ENCODE data around the gene NRXN3.

The NRXN3 gene

DNA sequence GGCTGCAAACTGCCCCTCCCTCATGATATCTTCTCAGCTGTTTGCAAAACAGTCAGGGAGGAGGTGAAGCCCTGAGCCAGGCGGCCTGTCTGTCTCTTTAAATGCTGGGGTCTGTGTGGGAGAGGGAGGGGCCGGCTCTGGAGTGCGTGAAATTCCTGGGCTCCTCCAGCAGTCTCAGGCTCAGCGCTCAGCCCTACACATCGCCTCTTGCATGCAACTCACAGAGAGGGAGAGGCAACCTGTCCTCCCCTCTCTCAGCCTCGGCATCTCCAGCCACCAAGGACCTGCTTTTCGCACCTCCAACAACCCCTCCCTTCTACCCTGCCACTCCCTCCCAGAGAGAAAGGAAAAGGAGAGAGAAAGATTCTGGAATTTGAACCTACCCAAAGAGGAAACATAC is at the start of gene NRXN3:
Gene NRXN3, plus strand, starts transcription at position 171 of the 400 bp plus-strand sequence. CDS start 72,721 bp downstream, outside the sequence.
- DNase-seq = no peak

- no peak for DNase-seq
Measured at GRCh38 chr14:78122436-78122835, 47.7 kb upstream of the NRXN3 start.

DNA sequence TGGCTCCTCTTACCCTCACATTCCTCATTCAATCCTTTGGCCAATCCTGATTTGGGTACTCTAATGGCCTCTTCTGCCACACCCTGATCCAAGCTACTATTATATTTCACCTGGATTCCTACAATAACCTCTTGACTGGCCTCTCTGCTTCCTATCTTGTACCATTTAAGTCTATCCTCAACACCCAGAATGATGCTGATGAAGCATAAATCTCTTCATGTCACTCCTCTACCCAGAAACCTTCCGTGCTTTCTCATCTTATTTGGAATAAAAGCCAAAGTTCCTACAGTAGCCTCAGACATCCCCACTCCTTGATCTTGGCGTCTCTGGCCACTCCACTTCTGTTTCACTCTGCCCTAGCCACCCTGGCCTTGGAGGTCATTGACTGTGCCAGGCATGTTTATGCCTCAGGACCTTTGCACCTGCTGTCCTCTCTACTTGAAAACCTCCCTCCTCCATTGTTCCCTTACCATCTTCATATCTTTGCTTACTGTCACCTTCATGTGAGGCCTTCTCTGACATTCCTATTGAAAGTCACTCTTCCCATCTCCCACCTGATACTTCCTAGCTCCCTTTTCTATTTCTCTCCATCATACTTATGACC is 46.4 kb upstream of the NRXN3 start:
- DNase-seq = no peak

DNA sequence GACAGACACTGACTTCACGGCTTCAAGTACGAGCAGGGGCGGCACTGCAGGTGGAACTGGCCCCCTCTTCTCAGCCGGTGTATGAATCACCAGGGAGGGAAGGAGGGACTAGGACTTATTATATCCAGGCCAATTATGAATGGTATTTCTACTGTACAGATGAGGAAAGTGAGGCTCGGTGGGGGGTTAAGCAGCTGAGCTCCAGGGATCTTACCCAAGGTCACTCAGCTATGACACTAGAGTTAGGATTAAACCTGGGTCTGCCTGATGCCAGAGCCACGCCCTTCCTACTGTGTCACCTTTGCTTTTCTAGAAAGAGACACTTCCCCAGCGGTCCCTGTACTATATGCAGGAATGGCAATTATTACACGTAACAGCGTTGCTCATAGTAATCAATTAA is 42.2 kb upstream of the NRXN3 start:
- DNase-seq = no peak

DNA sequence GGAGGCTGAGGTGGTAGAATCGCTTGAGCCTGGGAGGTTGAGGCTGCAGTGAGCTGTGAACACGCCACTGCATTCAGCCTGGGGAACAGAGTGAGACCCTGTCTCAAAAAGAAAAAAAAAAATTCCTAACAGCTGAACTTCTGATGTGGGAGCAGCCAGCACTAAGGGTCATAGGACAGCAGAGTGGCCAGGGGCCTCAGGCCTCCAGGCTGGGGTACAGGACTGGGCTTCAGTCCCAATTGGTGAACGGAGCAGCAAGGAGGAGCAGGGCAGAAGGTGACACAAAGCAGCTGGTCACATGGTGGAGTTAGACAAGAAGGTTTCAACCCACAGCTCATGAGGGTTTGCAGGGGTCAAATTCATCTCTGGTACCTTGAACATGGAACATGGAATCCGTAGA is 40.8 kb upstream of the NRXN3 start:
- no peak for DNase-seq

- DNase-seq = no peak
Measured at GRCh38 chr14:78130356-78130755, 39.8 kb upstream of the NRXN3 start.

GRCh38 chr14:78131201-78131600 is 39.0 kb upstream of the NRXN3 start:
- no peak for DNase-seq

DNA sequence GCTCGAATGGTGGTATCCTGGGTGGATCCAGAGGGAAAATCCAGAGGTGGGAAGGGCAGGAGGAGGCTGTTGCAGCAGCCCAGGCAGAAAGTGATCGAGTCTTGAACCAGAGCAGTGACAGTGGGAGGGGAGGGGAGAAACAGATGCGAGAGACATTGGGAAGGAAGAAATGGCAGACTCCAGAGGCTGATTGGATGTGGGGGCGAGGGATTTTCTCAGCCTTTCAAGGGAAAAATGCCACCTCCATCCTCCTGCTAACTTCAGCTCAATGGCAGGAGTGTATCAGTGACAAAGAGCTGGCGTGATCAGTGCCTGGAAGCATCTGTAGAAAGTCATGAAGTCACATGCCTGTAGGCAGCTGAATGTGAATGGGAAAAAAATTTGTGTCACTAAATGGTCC is 38.6 kb upstream of the NRXN3 start:
- DNase-seq = no peak

GRCh38 chr14:78135450-78135891 is 34.7 kb upstream of the NRXN3 start:
- DNase-seq = no peak

DNA sequence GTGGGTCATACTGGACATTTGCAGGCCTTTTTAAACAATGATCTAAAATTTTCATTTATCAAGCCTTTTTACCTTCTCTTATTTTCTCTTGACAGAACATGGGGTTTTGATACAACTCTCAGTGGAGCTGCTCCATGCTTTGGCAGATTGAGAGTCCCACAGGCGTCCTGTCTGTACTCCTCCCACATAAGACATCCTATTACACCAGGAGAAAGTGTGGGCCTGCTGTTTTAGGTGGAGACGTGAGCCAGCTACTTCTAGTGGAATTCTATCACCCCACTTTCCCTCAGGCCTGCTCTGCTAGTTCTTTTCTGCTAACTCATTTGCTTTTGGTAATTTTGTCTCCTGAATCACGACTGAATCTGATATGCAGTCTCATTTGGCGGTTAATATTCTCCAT is 33.5 kb upstream of the NRXN3 start:
- DNase-seq = no peak

DNA sequence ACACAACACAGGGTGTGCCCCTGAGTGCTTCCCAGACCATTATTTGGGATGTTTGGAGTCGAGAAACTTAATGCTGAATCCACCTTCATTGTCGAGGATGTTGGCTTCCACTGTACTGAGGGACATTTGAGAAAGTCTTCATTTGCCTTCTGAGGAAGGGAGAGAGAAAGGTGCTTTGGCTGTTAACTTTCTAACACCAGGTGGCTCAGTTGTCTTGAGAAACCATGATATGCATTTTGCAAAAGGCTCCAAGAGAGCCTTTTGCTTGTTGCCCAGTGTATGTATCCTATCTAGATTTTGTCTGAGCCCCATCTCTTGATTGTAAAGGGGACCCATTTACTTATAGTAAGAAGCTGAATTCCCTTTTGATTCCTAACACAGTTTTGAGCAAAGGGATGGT is 28.6 kb upstream of the NRXN3 start:
- DNase-seq = no peak

- no peak for DNase-seq
Measured at GRCh38 chr14:78142998-78143397, 27.2 kb upstream of the NRXN3 start.

DNA sequence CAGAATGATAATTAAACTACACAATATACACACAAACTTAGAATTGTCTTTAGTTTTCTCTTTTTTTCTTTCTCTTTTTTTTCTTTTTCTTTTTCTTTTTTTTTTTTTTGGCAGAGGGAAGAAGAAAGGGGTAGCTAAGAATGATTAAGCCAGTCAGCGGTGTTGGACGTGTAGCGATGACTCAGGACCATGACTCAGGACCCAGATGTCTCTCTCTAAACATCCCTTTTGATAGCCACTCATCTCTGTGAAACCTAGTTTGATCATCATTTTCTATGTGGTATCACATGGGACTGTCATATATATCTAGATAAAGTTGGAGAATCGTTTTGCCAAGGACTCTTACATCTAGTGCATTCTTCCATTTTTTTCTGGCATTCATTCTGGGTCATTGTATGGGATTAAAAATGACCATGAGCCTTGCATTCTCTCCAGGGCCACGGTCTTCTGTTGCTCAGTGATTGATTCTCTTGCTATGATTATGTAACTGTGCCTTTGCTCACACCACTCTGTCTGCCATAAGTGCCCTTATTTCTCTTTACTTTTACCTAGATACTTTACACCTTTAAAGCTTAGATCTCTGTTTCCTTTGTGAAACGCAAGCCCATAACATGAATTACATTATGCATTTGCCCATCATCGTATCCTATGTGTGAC is 26.6 kb upstream of the NRXN3 start:
- no peak for DNase-seq

GRCh38 chr14:78152201-78153063 is 17.7 kb upstream of the NRXN3 start:
- no peak for DNase-seq

DNA sequence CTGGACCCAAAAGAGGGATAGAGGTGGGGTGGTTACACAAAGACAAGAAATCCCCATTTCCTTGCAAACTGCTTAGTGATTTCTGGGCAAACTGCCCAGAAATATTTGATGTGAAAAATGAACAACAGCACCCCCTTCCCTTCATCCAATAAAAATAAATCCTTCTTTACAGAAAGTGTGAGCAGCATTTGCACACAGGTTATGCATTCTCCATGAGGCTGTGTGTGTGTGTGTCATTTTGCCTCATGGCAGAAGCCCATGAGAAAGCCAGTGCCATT is 17.2 kb upstream of the NRXN3 start:
- DNase-seq = no peak

DNA sequence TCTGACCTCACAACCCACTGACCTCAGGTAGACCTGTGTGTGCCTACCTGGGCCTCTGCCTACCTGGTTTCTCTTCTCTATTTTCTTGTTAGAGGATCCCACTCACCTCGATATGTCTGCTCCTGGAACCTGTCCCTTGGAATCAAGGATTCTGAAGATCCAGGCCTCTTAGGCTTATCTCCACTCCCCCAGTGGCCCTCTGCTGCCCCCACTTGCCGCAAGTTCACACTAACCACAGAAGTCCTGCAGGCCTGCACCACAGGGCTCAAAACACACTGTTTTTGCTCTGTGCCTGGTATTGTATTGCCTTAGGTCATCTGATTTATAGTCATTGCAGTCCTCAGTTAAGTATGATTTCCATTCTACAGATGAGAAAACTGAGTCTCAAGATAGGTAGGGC is 15.3 kb upstream of the NRXN3 start:
- DNase-seq = no peak

GRCh38 chr14:78156196-78156595 is 14.0 kb upstream of the NRXN3 start:
- DNase-seq = no peak

DNA sequence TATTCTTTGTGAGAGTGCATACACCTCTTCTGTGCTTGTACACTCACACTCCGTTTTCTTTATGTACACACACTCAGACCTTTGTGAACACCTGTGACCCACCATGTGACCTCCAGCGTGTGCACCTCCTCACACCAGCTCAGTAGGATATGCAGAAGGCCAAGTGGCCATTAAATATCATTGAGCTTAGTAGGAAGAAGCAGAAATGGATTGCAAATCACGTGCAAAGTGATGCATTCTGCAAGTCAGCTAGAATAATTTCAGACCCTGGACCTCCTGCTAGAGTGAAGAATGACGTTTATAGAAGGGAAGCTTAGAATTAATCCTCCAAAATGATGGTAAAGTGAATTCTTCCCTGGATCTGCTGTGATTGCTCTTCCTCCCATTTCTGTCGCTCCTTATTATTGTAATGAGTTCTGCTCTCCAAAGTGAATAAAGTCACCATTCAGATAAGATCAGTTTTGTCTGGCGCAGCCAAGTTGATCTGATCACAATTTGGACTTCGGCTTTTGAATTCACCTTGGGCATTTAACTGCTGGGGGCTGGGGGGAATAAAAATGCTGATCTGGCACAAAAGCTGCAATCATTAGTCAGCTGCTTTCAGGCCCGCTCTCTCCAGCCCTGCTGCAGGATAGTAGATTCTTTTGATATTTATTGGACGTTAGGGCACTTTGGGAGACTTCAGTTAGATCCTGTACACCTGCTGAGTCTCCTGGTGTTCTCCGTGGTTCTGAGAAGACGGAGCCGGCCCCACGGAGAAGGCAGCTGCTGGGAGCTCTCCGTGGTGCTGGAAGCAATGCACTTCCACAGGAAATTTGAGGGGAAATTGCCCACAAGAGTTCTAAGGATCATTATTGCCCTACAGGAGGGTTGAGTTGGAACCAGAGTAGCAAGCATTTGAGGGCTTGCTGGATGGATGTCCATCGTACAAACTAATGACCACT is 12.4 kb upstream of the NRXN3 start:
- DNase-seq = no peak

GRCh38 chr14:78162202-78162601 is 8.0 kb upstream of the NRXN3 start:
- DNase-seq = no peak

DNA sequence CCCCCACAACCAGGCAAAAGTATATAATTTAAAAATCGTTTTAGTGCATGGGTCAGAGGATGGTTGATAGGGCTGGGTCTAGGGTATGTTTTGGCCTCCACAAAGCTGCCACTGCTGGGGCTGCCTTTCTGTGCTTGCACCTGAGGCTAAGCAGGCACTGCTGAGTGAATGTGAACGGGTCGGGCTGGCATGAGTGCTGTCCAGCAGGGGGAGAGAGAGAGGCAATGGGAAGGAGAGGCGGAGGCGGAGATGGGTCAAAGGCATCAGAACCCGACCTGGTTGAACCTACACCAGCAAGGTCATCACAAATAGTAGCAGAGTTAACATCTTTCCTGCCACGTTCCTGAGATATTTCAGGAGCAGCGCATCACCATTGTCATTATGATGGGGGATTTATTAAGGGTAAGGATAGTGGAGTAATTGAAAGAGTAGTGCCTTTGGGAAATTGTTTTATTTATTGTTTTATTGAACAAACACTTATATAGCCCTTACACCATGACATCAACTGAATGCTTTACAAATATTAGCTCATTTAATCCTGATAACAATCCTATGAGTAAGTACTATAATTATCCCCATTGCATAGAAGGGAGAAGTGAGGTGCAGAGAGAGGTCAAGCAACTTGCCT is 5.8 kb upstream of the NRXN3 start:
- DNase-seq = peak; percentile 9

DNA sequence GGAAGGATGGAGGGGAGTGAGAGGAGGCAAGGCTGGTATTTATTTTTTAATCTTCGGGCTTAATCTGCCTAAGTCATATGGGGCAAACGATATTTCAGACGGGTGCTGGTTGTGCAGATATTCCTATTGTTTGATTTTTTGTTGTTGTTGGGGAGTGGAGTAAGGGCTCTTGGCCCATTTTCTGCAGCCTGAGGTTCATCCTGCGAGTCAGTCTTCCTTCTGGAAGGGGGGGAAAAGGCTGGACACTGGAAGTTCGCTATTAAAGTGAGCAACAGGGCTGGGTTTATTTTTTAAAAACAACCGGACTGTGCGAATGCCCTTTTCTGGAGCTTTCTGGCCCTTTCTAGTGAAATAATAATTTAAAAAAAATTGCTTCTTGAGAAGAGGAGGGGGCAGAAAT is 2.3 kb downstream of the NRXN3 start:
- DNase-seq = no peak

DNA sequence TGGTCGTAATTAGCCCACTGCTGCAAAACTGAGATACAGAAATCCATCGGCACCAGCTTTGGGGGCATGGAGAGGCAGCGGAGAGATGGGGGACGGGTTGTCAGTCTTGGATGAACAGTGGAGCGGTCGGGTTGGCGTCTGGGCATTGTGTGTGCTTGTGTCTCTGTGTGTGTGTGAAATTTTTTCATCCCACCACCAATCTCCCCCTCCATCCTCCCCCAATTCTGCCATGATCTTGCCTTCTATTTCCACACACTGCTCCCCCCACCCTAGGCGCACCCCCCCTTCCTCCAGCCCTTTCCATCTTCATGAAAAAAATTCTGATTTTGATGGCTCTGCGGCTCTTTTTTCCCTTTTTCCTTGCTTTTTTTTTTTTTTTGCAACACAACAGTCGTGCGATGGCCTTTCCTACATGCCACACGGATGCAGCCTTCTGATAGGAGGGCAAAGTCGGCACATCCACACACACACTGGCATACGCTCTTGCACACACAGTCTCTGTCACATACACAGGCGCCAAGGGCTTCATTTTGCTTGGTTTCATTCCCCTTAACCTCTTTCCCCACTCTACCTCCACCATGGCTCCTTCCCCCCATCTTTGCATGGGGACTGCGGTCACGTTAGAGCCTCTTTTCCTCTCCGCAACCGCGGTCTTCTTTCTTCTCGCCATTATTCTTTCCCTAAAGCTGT is 3.3 kb downstream of the NRXN3 start:
- no peak for DNase-seq

All from NCI-H2029 (cell line).